Measurements from ENCODE around the gene UNC80. TPM values are rescaled to one million over a fixed set of nuclear protein-coding genes. Genes with fewer than 3 reads are reported as not detected.

UNC80 gene
- total and polyA plus RNA-seq, 2 of the 13 experiments (the other 11 are each of a cell fraction or from before 2014, with no cell fraction given), result not detected

- TF ChIP-seq FOXO4 (CRISPR knock-in tag; conservative IDR thresholded peaks at IDR 0.05) (no peak), THRA (CRISPR knock-in tag; IDR thresholded peaks at IDR 0.05; ENCODE audit: borderline replicate concordance) (peak; percentile 94), YEATS2 (CRISPR knock-in tag; IDR thresholded peaks at IDR 0.05; ENCODE audit: borderline replicate concordance) (peak; percentile 71; the same call in 1 of the 2 replicates), CENPX (CRISPR knock-in tag; IDR thresholded peaks at IDR 0.05) (no peak), ZNF44 (CRISPR knock-in tag; IDR thresholded peaks at IDR 0.05) (peak; percentile 88; the same call in 1 of the 2 replicates), ARID4A (CRISPR knock-in tag; IDR thresholded peaks at IDR 0.05; ENCODE audit: borderline replicate concordance) (peak; percentile 63; the same call in 1 of the 2 replicates), ZNF891 (CRISPR knock-in tag; IDR thresholded peaks at IDR 0.05) (peak; percentile 96), ZNF503 (CRISPR knock-in tag; IDR thresholded peaks at IDR 0.05) (peak; percentile 52; the same call in 1 of the 2 replicates), HMGA1 (CRISPR knock-in tag; conservative IDR thresholded peaks at IDR 0.05) (no peak), PRDM4 (CRISPR knock-in tag; IDR thresholded peaks at IDR 0.05; ENCODE audit: borderline replicate concordance) (peak; percentile 94; the same call in 1 of the 2 replicates), ZNF589 (CRISPR knock-in tag; conservative IDR thresholded peaks at IDR 0.05) (peak; percentile 95), THAP8 (CRISPR knock-in tag; IDR thresholded peaks at IDR 0.05; ENCODE audit: borderline replicate concordance) (peak; percentile 93), RFXANK (CRISPR knock-in tag; IDR thresholded peaks at IDR 0.05) (peak; percentile 93; the same call in 1 of the 2 replicates), ARID2 (CRISPR knock-in tag; IDR thresholded peaks at IDR 0.05; ENCODE audit: borderline replicate concordance) (no peak; the same call in 1 of the 2 replicates), MED1 (CRISPR knock-in tag; IDR thresholded peaks at IDR 0.05) (peak; percentile 61; the same call in 1 of the 2 replicates)
Measured at GRCh38 chr2:209771474-209772289, at the start of gene UNC80 (continued).
